KMS-11 (cell line): ENCODE measurements around the gene TMEM147.

Experiments used
- H2AFZ ChIP-seq: fragments of 200-600 bp; sonication (generic); 2 replicates; pipeline ENCODE4 v1.6.1; 2016; ENCODE audit warnings: antibody characterized with exemption, mixed run types, low read depth
- H3K27ac ChIP-seq: fragments of 200-600 bp; sonication (generic); 2 replicates; pipeline ENCODE4 v1.6.1; 2016; ENCODE audit warnings: mild to moderate bottlenecking, mixed run types
- H3K27me3 ChIP-seq: fragments of 200-600 bp; sonication (generic); 2 replicates; pipeline ENCODE4 v1.6.1; 2017; ENCODE audit warnings: mild to moderate bottlenecking, low read depth, mixed run types, moderate library complexity; ENCODE audit not compliant: insufficient read depth
- H3K36me3 ChIP-seq: fragments of 200-600 bp; sonication (generic); 2 replicates; pipeline ENCODE4 v1.6.1; 2017; ENCODE audit warnings: mild to moderate bottlenecking, mixed run types; ENCODE audit not compliant: insufficient read depth
- H3K4me1 ChIP-seq: fragments of 200-600 bp; sonication (generic); 2 replicates; pipeline ENCODE4 v1.6.1; 2016; ENCODE audit warnings: mild to moderate bottlenecking, low read depth, mixed run types; ENCODE audit not compliant: poor library complexity, severe bottlenecking
- H3K4me2 ChIP-seq: fragments of 200-600 bp; sonication (generic); 2 replicates; pipeline ENCODE4 v1.7.0; 2016; ENCODE audit warnings: mild to moderate bottlenecking, mixed run types
- H3K4me3 ChIP-seq: fragments of 200-600 bp; sonication (generic); IDR thresholded peaks from 2 replicates; pipeline ENCODE4 v1.6.1; 2017; ENCODE audit warnings: low read depth, low read length, mixed read lengths; ENCODE audit not compliant: insufficient read depth
- H3K79me2 ChIP-seq: fragments of 200-600 bp; sonication (generic); 2 replicates; pipeline ENCODE4 v1.6.1; 2016; ENCODE audit warnings: low read depth, mixed run types; ENCODE audit not compliant: insufficient read depth
- H3K9ac ChIP-seq: fragments of 200-600 bp; sonication (generic); 2 replicates; pipeline ENCODE4 v1.6.1; 2016; ENCODE audit warnings: mild to moderate bottlenecking, mixed run types
- H4K20me1 ChIP-seq: fragments of 200-600 bp; sonication (generic); 2 replicates; pipeline ENCODE4 v1.6.1; 2016; ENCODE audit warnings: mild to moderate bottlenecking, mixed run types; ENCODE audit not compliant: insufficient read depth
- CTCF ChIP-seq: fragments of 200-600 bp; sonication (generic); conservative IDR thresholded peaks from 2 replicates; pipeline ENCODE4 v1.6.1; 2017; ENCODE audit warnings: low read depth, mild to moderate bottlenecking, antibody characterized with exemption, low read length, moderate library complexity, mixed read lengths

The TMEM147 gene

GRCh38 chr19:35533201-35533821 is 12.1 kb upstream of the TMEM147 start, which contains the start of gene GAPDHS:
GAPDHS (plus strand) TSS chr19:35533456; CDS start chr19:35533528, 72 bp downstream.
- H3K4me3 ChIP-seq = no peak within 1 kb of the TSS

GRCh38 chr19:35533822-35534392 is 11.5 kb upstream of the TMEM147 start:
- Histone ChIP-seq H2AFZ (no peak overlapping the region), H3K79me2 (no peaks in the 10 kb centered on the region), H3K36me3 (no peaks in the 10 kb centered on the region), H3K9ac (no peak overlapping the region), H3K4me1 (no peaks in the 10 kb centered on the region), H3K4me2 (no peak overlapping the region), H4K20me1 (no peaks in the 10 kb centered on the region), H3K4me3 (no peak overlapping the region), H3K27me3 (peaks cover 55% of the 10 kb centered on the region), H3K27ac (no peak overlapping the region)
- no peak for TF ChIP-seq CTCF

More at GRCh38 chr19:35533201-35533821, 12.1 kb upstream of the TMEM147 start, which contains the start of gene GAPDHS:
- Histone ChIP-seq H3K9ac (no peak within 1 kb of the TSS), H3K4me1 (no peaks in the 10 kb centered on the region), H4K20me1 (no peaks in the 10 kb centered on the region), H2AFZ (no peak within 1 kb of the TSS), H3K79me2 (no peaks in the 10 kb centered on the region), H3K4me2 (no peak within 1 kb of the TSS), H3K27me3 (peaks cover 61% of the 10 kb centered on the region), H3K36me3 (no peaks in the 10 kb centered on the region), H3K27ac (no peak within 1 kb of the TSS)
- TF ChIP-seq CTCF = no peak

- H3K36me3 ChIP-seq = no peaks in the 10 kb centered on the region
- H3K27me3 ChIP-seq = peaks cover 44% of the 10 kb centered on the region
- no peak overlapping the region for H3K9ac ChIP-seq
- H3K79me2 ChIP-seq = no peaks in the 10 kb centered on the region
- no peak overlapping the region for H2AFZ ChIP-seq
- H3K4me3 ChIP-seq = no peak overlapping the region
- no peak overlapping the region for H3K27ac ChIP-seq
- H4K20me1 ChIP-seq = no peaks in the 10 kb centered on the region
- no peak overlapping the region for H3K4me2 ChIP-seq
- H3K4me1 ChIP-seq = no peaks in the 10 kb centered on the region
- no peak for TF ChIP-seq CTCF
Observed at GRCh38 chr19:35534803-35535480, 10.5 kb upstream of the TMEM147 start.

GRCh38 chr19:35539314-35539713 is 6.1 kb upstream of the TMEM147 start:
- no peaks in the 10 kb centered on the region for H3K79me2 ChIP-seq
- no peak overlapping the region for H2AFZ ChIP-seq
- H3K27ac ChIP-seq = no peak overlapping the region
- no peak for TF ChIP-seq CTCF
- no peaks in the 10 kb centered on the region for H3K36me3 ChIP-seq
- H3K4me3 ChIP-seq = no peak overlapping the region
- no peak overlapping the region for H3K4me2 ChIP-seq
- H3K4me1 ChIP-seq = peaks cover under 1% of the 10 kb centered on the region
- no peak overlapping the region for H3K9ac ChIP-seq
- peaks cover 22% of the 10 kb centered on the region; the same call in 1 of the 2 replicates for H3K27me3 ChIP-seq
- no peaks in the 10 kb centered on the region for H4K20me1 ChIP-seq
